GM12801 (cell line): Measurements from ENCODE around the gene HCN1.

Experiments used
- CTCF ChIP-seq: IDR thresholded peaks from one replicate; pipeline ENCODE4 v1.5.1; 2011; ENCODE audit warnings: control low read depth; ENCODE audit not compliant: insufficient read length; ENCODE audit errors: extremely low read depth

The HCN1 gene

GRCh38 chr5:45677524-45677923, 18.7 kb downstream of the HCN1 start:
- TF ChIP-seq CTCF = no peak

- TF ChIP-seq CTCF = no peak
Measured at GRCh38 chr5:45672271-45672670, 23.9 kb downstream of the HCN1 start.

- TF ChIP-seq CTCF = no peak
Measured at GRCh38 chr5:45648744-45649143, 47.4 kb downstream of the HCN1 start.

GRCh38 chr5:45643056-45643455, 53.1 kb downstream of the HCN1 start:
- TF ChIP-seq CTCF = no peak

GRCh38 chr5:45642370-45642769, 53.8 kb downstream of the HCN1 start:
- TF ChIP-seq CTCF = no peak

- TF ChIP-seq CTCF = no peak
Measured at GRCh38 chr5:45639040-45639439, 57.1 kb downstream of the HCN1 start.

- TF ChIP-seq CTCF = no peak
Measured at GRCh38 chr5:45627076-45627656, 69.0 kb downstream of the HCN1 start.
